GM19463 (cell line): ENCODE results near the gene GOLPH3.
"Not testable (repeated sequence)": the region's sequence is repeated elsewhere in the genome, so short reads cannot be mapped to it uniquely, and the experiment has no call there.

Source experiments
- ATAC-seq: cut with Tn5 transposase; IDR thresholded peaks from one replicate; pipeline ENCODE4 v1.9.1; 2021; ENCODE audit warnings: mild to moderate bottlenecking, moderate library complexity; ENCODE audit not compliant: unreplicated experiment

Gene GOLPH3

GRCh38 chr5:32174011-32174870, at the start of gene GOLPH3:
Gene GOLPH3, minus strand, starts transcription at chr5:32174319. Its CDS starts 285 bp downstream, at chr5:32174034.
- ATAC-seq = peak; percentile 82

- ATAC-seq = no peak
Observed at GRCh38 chr5:32222723-32223470, 48.8 kb upstream of the GOLPH3 start.

DNA sequence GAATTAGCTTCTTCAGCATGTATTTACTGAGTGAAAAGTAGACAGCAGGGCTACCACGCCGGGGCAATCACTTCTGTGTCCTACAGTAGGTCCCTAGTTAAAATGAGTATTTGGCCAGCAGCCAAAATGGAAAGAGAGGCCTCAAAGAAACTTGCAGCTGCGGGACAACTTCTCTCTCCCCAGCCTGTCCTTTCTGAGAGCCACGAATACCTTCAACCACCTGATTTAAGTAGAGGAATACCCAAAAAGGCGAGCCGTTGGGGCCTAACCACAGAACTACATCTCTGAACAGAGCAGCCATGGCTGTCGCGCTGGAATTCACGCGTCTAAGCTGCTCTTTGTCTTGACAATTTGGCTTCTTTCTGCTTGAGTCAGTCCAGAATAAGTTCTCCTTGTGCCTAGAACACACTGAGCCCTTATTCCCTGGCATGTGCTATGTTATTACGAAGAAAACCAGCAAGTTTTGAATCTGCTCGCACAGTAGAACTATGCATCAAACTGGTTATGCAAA, 43.8 kb upstream of the GOLPH3 start:
- ATAC-seq = no peak

DNA sequence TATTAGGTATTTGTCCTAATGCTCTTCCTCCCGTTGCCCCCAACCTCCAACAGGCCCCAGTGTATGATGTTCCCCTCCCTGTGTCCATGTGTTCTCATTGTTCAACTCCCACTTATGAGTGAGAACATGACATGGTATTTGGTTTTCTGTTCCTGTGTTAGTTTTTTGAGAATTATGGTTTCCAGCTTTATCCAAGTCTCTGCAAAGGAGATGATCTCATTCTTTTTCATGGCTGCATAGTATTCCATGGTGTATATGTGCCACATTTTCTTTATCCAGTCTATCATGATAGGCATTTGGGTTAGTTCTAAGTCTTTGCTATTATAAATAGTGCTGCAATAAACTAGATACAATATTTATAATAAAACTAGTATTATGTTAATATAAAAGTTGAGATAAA, 40.2 kb upstream of the GOLPH3 start:
- ATAC-seq = not testable (repeated sequence)

GRCh38 chr5:32210151-32210550, 36.0 kb upstream of the GOLPH3 start:
- no peak for ATAC-seq

DNA sequence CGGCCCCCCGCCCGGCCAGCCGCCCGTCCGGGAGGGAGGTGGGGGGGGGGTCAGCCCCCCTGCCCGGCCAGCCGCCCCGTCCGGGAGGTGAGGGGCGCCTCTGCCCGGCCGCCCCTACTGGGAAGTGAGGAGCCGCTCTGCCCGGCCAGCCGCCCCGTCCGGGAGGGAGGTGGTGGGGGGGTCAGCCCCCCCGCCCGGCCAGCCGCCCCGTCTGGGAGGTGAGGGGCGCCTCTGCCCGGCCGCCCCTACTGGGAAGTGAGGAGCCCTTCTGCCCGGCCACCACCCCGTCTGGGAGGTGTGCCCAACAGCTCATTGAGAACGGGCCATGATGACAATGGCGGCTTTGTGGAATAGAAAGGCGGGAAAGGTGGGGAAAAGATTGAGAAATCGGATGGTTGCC, 34.7 kb upstream of the GOLPH3 start:
- not testable (repeated sequence) for ATAC-seq

- ATAC-seq = no peak
Observed at GRCh38 chr5:32207355-32207634, 33.2 kb upstream of the GOLPH3 start.

- ATAC-seq = peak; percentile 29
Observed at GRCh38 chr5:32206509-32207354, 32.6 kb upstream of the GOLPH3 start.

DNA sequence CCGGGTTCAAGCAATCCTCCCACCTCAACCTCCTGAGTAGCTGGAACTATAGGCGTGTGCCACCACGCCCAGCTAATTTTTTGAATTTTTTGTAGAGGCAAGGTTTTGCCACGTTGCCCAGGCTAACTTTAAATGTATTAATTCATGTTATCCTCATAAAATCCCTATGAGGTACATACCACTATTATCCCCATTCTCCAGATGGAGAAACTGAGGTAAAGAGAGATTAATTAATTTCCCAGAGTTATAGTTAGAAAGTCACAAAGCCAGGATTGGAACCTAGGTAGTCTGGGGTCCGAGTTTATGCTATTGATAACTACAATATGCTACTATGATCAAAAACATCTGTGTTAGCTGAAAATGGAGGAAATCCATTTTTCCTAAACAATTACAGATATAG, 31.9 kb upstream of the GOLPH3 start:
- ATAC-seq = no peak

GRCh38 chr5:32202394-32202793, 28.3 kb upstream of the GOLPH3 start:
- ATAC-seq = no peak

DNA sequence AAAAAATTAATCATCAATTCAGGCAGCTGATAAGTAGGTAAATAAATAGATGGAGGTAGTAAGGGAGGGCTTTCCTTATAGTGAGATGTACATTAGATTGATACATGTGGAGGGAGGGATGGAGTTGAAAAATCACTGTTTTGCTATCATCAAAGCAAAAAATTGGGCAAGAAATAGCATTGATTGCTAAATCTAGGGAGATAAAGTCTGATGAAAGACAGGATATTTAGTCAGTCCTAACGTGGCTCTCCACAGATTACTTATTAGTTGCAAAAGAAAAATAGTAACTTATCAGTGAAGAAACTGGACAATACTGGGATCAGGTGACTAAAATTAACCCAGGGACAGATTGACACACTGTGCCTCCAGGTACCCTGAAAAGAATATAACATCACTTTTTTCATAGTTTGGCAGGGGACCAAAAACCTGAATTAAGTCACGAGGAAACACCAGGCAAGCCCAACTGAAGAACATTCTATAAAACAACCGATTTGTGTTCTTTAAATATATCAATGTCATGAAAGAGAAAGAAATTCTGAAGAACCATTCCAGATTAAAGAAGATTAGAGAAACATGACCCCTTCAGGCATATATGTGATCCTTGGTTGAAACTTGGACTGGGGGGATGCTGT, 27.1 kb upstream of the GOLPH3 start:
- ATAC-seq = no peak

GRCh38 chr5:32197032-32197431, 22.9 kb upstream of the GOLPH3 start:
- no peak for ATAC-seq

GRCh38 chr5:32195265-32195664, 21.1 kb upstream of the GOLPH3 start:
- no peak for ATAC-seq

GRCh38 chr5:32193591-32193990, 19.5 kb upstream of the GOLPH3 start:
- no peak for ATAC-seq

DNA sequence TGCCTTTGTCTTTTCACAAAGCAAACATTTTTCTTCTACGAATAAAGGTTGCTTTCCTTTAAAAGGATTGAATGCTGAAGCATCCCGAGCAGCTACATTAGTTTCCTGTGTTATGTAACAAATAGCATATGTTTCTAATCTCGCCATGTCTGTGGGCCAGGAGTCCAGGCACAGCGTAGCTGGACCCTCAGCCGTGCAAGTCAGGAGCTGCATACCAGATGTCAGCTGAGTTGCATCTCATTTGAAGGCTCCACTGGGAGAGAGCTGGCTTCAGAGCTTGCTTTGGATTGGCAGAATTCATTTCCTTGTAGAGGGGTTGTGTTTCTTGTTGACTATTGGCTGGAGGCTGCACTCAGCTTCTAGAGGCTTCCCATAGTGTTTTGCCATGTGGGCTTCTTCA, 16.0 kb upstream of the GOLPH3 start:
- ATAC-seq = no peak

DNA sequence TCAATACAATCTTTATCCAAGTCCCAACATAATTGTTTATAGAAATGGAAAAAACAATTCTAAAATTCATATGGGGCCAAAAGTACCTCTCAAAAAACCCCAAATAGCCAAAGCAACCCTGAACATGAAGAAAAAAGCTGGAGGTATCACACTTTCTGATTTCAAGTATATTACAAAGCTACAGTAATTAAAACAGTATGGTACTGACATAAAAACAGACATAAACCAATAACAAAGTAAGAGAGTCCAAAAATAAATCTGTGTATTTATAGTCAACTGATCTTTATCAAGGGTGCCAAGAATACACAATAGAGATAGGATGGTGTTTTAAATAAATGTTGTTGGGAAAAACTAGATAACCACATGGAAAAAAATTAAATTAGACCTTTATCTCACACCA, 13.6 kb upstream of the GOLPH3 start:
- ATAC-seq = no peak

- ATAC-seq = peak; percentile 66
Observed at GRCh38 chr5:32182463-32183063, 8.4 kb upstream of the GOLPH3 start.

- ATAC-seq = peak; percentile 21
Observed at GRCh38 chr5:32173267-32174010, 680 bp downstream of the GOLPH3 start.

DNA sequence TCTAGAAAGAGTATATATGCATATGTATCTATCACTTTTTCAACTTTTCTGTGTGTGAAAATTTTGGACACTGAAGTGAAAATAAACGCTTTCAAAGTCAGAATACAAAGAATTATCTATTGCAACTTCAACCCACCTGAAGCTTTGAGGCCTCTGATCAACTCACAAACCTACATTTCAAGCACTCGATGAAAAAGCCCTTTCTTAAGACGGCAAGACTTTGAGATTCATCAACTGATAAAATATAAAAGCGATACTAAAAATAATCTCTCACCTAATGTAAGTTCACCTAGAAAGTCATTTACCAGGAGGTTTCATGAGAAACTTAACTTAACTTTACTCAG, 1.2 kb downstream of the GOLPH3 start:
- no peak for ATAC-seq
